ENCODE measurements around the gene PRAMEF20. TPM values are rescaled to one million over a fixed set of nuclear protein-coding genes. Genes with fewer than 3 reads are reported as not detected.
"Not testable (repeated sequence)": the region's sequence is repeated elsewhere in the genome, so short reads cannot be mapped to it uniquely, and the experiment has no call there.

Gene PRAMEF20
- not detected in 2 replicates for total RNA-seq (2012; rRNA removed)
- polyA plus RNA-seq (2012; rRNA removed): not detected in 2 replicates
- polyA plus RNA-seq (2012; cell fraction: cytosol; rRNA removed): not detected in 2 replicates
- polyA plus RNA-seq (2012; cell fraction: nucleus; rRNA removed; ENCODE audit: low replicate concordance): not detected in 2 replicates
- not detected for Bru-seq, nascent RNA
- not detected for BruChase-seq, experiment 1, labeled RNA remaining after a 6-hour chase
- not detected for BruChase-seq, experiment 2, labeled RNA remaining after a 2-hour chase
- long read RNA-seq: 0 reads

- H3K4me1 ChIP-seq (ENCODE audit: control insufficient read depth, insufficient read depth, low read length); H2BK20ac ChIP-seq (ENCODE audit: low read depth, low read length); H2AFZ ChIP-seq (replicated peaks; ENCODE audit: low read length, poor library complexity); H3K36me3 ChIP-seq (ENCODE audit: control insufficient read depth, insufficient read depth, low read length); H3K4me3 ChIP-seq (ENCODE audit: insufficient read depth, low read depth, low read length); ATAC-seq (ENCODE audit: low read depth); H2AK9ac ChIP-seq (replicated peaks; ENCODE audit: low read depth, low read length, poor library complexity); H2BK5ac ChIP-seq (ENCODE audit: low read depth, low read length, poor library complexity, severe bottlenecking); H3K4me2 ChIP-seq (ENCODE audit: low read depth, low read length); H3K79me1 ChIP-seq (ENCODE audit: low read depth in 1 of 2, low read length in 2 of 2); H3K9me3 ChIP-seq (ENCODE audit: control insufficient read depth, insufficient read depth, low read length); H3K27ac ChIP-seq (ENCODE audit: insufficient read depth, low read length); H3K9me1 ChIP-seq (ENCODE audit: insufficient read depth, low read length); CTCF ChIA-PET; H3K14ac ChIP-seq (replicated peaks; ENCODE audit: low read depth, low read length); DNase-seq; H4K8ac ChIP-seq (ENCODE audit: low read depth in 2 of 2, low read length in 2 of 2); H4K5ac ChIP-seq (ENCODE audit: low read depth, low read length); H2BK15ac ChIP-seq (ENCODE audit: low read depth, low read length); H3K4ac ChIP-seq (ENCODE audit: low read depth, low read length); H3K9ac ChIP-seq (ENCODE audit: low read depth, low read length); H3K23ac ChIP-seq (ENCODE audit: low read depth, low read length); BruUV-seq (replicated peaks); H2BK120ac ChIP-seq (ENCODE audit: low read depth, low read length); dilution Hi-C loops (cut with HindIII; ENCODE audit: low sequenced_read_pairs, unreplicated experiment); H4K20me1 ChIP-seq (ENCODE audit: insufficient read depth, low read length); POLR2A ChIA-PET (ENCODE audit: unreplicated experiment); H3K18ac ChIP-seq (ENCODE audit: low read depth, low read length); H4K91ac ChIP-seq (ENCODE audit: insufficient read depth, low read depth, low read length); H3K27me3 ChIP-seq (ENCODE audit: control insufficient read depth, insufficient read depth, low read length); in situ Hi-C loops (cut with MboI; ENCODE audit: low sequenced_read_pairs); H2AK5ac ChIP-seq (ENCODE audit: low read depth, low read length); H3K56ac ChIP-seq (ENCODE audit: extremely low read depth, insufficient read depth, low read length); intact Hi-C loops (cut with micrococcal nuclease): not testable (repeated sequence)
- no CpG with 5 or more reads among the region's 4 CpGs for WGBS, 2 experiments (ENCODE audit: extremely low coverage in 2 of 2, insufficient read length in 1 of 2)
Measured at GRCh38 chr1:13410150-13410549, at the start of gene PRAMEF20. Gene PRAMEF20, plus strand, starts transcription at chr1:13410450. Its CDS starts 5,905 bp downstream, at chr1:13416355.

GRCh38 chr1:13362364-13362763 lies 47.9 kb upstream of the PRAMEF20 start:
- H3K56ac ChIP-seq (ENCODE audit: extremely low read depth, insufficient read depth, low read length); H3K4me3 ChIP-seq (ENCODE audit: insufficient read depth, low read depth, low read length); H2AK9ac ChIP-seq (replicated peaks; ENCODE audit: low read depth, low read length, poor library complexity); H2BK5ac ChIP-seq (ENCODE audit: low read depth, low read length, poor library complexity, severe bottlenecking); CTCF ChIA-PET; H3K9ac ChIP-seq (ENCODE audit: low read depth, low read length); DNase-seq; H3K9me3 ChIP-seq (ENCODE audit: control insufficient read depth, insufficient read depth, low read length); H4K8ac ChIP-seq (ENCODE audit: low read depth in 2 of 2, low read length in 2 of 2); H2AFZ ChIP-seq (replicated peaks; ENCODE audit: low read length, poor library complexity); H3K9me1 ChIP-seq (ENCODE audit: insufficient read depth, low read length); in situ Hi-C loops (cut with MboI; ENCODE audit: low sequenced_read_pairs); H3K79me1 ChIP-seq (ENCODE audit: low read depth in 1 of 2, low read length in 2 of 2); H3K27me3 ChIP-seq (ENCODE audit: control insufficient read depth, insufficient read depth, low read length); H4K5ac ChIP-seq (ENCODE audit: low read depth, low read length); H3K23ac ChIP-seq (ENCODE audit: low read depth, low read length); H3K27ac ChIP-seq (ENCODE audit: insufficient read depth, low read length); H4K91ac ChIP-seq (ENCODE audit: insufficient read depth, low read depth, low read length); POLR2A ChIA-PET (ENCODE audit: unreplicated experiment); H3K14ac ChIP-seq (replicated peaks; ENCODE audit: low read depth, low read length); BruUV-seq (replicated peaks); H3K18ac ChIP-seq (ENCODE audit: low read depth, low read length); H2AK5ac ChIP-seq (ENCODE audit: low read depth, low read length); H2BK120ac ChIP-seq (ENCODE audit: low read depth, low read length); H4K20me1 ChIP-seq (ENCODE audit: insufficient read depth, low read length); H3K4ac ChIP-seq (ENCODE audit: low read depth, low read length); intact Hi-C loops (cut with micrococcal nuclease); H3K4me1 ChIP-seq (ENCODE audit: control insufficient read depth, insufficient read depth, low read length); H3K4me2 ChIP-seq (ENCODE audit: low read depth, low read length); ATAC-seq (ENCODE audit: low read depth); dilution Hi-C loops (cut with HindIII; ENCODE audit: low sequenced_read_pairs, unreplicated experiment); H3K36me3 ChIP-seq (ENCODE audit: control insufficient read depth, insufficient read depth, low read length); H2BK15ac ChIP-seq (ENCODE audit: low read depth, low read length); H2BK20ac ChIP-seq (ENCODE audit: low read depth, low read length): not testable (repeated sequence)
- no CpG with 5 or more reads among the region's 7 CpGs for WGBS, 2 experiments (ENCODE audit: extremely low coverage in 2 of 2, insufficient read length in 1 of 2)

Data from IMR-90 (cell line).